Stimulated activated CD8-positive, alpha-beta memory T cell treated with anti-CD3 and anti-CD28 coated beads, Interleukin-2, amount 100 ng/mL, for 1 hour (primary cell): ENCODE data around the gene AHCTF1.
"Not testable (repeated sequence)": the region's sequence is repeated elsewhere in the genome, so short reads cannot be mapped to it uniquely, and the experiment has no call there.

ENCODE experiments used
- DNase-seq, 2 donors: peaks; one replicate each; pipeline ENCODE4 v3.0.0-alpha.2; 2020; ENCODE audit warnings: low read depth in 2 of 2

Gene AHCTF1

GRCh38 chr1:246838118-246838456 is 93.7 kb downstream of the AHCTF1 start:
- DNase-seq, result no peak

GRCh38 chr1:246837418-246838117 is 94.2 kb downstream of the AHCTF1 start:
- no peak for DNase-seq

- DNase-seq, result no peak
These were observed 95.4 kb downstream of the AHCTF1 start for GRCh38 chr1:246836209-246836966.

- no peak for DNase-seq
These were observed 100.2 kb downstream of the AHCTF1 start for GRCh38 chr1:246831543-246831942.

- DNase-seq, result no peak
These were observed 102.9 kb downstream of the AHCTF1 start for GRCh38 chr1:246828818-246829217.

- no peak for DNase-seq
These were observed 104.4 kb downstream of the AHCTF1 start for GRCh38 chr1:246827396-246827795.

GRCh38 chr1:246825557-246826175 is 106.1 kb downstream of the AHCTF1 start:
- no peak for DNase-seq

GRCh38 chr1:246824541-246824940 is 107.2 kb downstream of the AHCTF1 start:
- no peak for DNase-seq

GRCh38 chr1:246822154-246822553 is 109.6 kb downstream of the AHCTF1 start:
- not testable (repeated sequence) for DNase-seq

- DNase-seq, result no peak
These were observed 111.1 kb downstream of the AHCTF1 start for GRCh38 chr1:246820666-246821065.

- DNase-seq, result not testable (repeated sequence)
These were observed 114.0 kb downstream of the AHCTF1 start for GRCh38 chr1:246817778-246818177.

GRCh38 chr1:246815693-246816270 is 116.0 kb downstream of the AHCTF1 start:
- DNase-seq, result no peak

- DNase-seq, result no peak
These were observed 116.9 kb downstream of the AHCTF1 start for GRCh38 chr1:246814890-246815289.

- not testable (repeated sequence) for DNase-seq
These were observed 118.4 kb downstream of the AHCTF1 start for GRCh38 chr1:246813325-246813724.

GRCh38 chr1:246811985-246812384 is 119.8 kb downstream of the AHCTF1 start:
- DNase-seq, result no peak

- DNase-seq, result no peak
These were observed 122.3 kb downstream of the AHCTF1 start for GRCh38 chr1:246809473-246809872.

- no peak for DNase-seq
These were observed 126.5 kb downstream of the AHCTF1 start for GRCh38 chr1:246805135-246805716.

GRCh38 chr1:246803883-246804282 is 127.9 kb downstream of the AHCTF1 start:
- DNase-seq, result no peak

- no peak for DNase-seq
These were observed 128.4 kb downstream of the AHCTF1 start for GRCh38 chr1:246803373-246803772.

- DNase-seq, result no peak
These were observed 130.3 kb downstream of the AHCTF1 start for GRCh38 chr1:246801241-246802020.

GRCh38 chr1:246800756-246801155 is 131.0 kb downstream of the AHCTF1 start:
- no peak for DNase-seq
